ENCODE measurements around the gene PCNX1.
A peak's percentile ranks its signal among the peaks of the same experiment; 100 is the strongest.

PCNX1 gene

DNA sequence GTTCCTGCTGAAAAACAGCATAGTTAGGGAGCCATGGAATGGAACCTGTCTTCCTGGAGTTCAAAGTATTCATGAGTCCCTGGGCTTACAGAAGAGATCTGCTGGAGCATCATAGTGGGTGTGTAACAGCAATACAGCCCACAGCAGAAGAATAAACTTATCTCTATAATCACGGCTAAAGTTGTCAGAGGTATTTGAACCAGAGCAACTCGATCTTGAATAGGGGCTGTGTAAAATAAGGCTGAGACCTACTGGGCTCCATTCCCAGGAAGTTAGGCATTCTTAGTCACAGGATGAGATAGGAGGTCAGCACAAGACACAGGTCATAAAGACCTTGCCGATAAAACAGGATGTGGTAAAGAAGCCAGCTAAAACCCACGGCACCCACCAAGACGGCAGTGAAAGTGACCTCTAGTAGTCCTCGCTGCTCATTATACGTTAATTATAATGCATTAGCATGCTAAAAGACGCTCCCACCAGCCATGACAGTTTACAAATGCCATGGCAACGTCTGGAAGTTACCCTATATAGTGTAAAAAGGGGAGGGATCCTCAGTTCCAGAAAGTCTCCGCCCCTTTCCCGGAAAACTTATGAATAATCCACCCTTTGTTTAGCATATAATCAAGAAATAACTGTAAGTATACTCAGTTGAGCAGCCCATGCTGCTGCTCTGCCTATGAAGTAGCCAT lies 223.4 kb downstream of the PCNX1 start:
- no peak for TF ChIP-seq POLR2A (IDR thresholded peaks at IDR 0.05; ENCODE audit: low read depth, low read length)
- FAIRE-seq: peak; percentile 78
- DNase-seq (ENCODE audit: insufficient read length, low spot score): no peak

DNA sequence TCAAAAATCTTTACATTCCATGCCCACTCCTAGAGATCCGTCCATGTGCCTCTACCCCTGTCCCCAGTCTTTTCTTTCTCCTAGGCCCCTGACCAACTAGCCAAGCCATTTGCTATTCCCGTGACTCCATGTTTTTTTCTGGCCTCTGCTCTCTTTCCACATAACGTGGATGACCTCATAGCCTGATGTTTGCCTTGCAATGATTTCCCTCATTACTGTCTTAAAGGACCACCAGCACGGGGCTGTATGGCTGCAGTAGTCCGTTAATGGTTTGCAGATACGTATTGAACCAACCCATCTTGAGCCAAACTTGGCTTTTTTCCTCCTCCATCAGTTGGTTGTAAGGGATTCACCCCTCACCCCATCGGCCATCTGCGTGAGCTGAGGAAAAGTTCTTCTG lies 226.0 kb downstream of the PCNX1 start:
- TF ChIP-seq POLR2A (IDR thresholded peaks at IDR 0.05; ENCODE audit: low read depth, low read length): no peak
- DNase-seq (ENCODE audit: insufficient read length, low spot score): no peak
- no peak for FAIRE-seq

DNA sequence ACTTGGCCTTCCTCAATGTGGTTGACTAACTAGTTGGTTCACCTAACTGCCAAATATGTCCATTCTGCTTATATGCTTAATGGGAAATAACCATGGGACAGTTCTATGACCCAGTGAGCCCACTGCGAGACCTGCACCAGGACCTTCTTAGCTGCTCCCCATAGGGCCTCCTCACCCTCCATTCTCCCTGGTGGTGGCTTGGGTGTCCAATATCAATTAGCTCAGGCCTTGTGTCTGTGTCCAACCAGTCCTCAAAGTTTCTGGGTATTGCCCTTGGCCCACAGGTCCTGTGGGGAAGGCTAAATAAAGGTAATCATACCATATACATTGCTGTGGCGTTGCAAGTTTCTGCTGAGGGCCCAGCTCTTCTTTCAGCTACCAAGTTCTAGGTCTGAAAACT lies 228.2 kb downstream of the PCNX1 start:
- no peak for TF ChIP-seq POLR2A (IDR thresholded peaks at IDR 0.05; ENCODE audit: low read depth, low read length)
- FAIRE-seq (no peak), DNase-seq (ENCODE audit: insufficient read length, low spot score) (no peak)

DNA sequence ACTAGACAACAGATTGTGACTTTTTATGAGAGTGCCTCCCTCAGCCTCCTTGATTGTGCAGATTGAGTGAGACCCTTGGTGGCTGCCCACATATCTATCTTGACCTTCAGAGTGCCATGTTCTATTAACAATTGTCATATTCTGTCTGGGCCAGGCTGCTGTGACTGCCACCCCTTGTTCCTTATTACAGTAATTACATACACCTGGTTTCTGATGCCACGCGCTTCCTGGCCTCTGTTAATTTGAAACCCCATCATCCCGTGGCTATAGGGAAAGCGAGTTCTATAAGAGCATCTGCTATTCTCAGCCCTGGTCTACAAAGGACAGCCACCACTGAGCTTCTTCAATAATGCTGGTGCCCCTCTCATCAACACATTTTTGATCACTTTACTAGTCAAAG lies 228.7 kb downstream of the PCNX1 start:
- DNase-seq (ENCODE audit: insufficient read length, low spot score): no peak
- TF ChIP-seq POLR2A (IDR thresholded peaks at IDR 0.05; ENCODE audit: low read depth, low read length): no peak
- no peak for FAIRE-seq

DNA sequence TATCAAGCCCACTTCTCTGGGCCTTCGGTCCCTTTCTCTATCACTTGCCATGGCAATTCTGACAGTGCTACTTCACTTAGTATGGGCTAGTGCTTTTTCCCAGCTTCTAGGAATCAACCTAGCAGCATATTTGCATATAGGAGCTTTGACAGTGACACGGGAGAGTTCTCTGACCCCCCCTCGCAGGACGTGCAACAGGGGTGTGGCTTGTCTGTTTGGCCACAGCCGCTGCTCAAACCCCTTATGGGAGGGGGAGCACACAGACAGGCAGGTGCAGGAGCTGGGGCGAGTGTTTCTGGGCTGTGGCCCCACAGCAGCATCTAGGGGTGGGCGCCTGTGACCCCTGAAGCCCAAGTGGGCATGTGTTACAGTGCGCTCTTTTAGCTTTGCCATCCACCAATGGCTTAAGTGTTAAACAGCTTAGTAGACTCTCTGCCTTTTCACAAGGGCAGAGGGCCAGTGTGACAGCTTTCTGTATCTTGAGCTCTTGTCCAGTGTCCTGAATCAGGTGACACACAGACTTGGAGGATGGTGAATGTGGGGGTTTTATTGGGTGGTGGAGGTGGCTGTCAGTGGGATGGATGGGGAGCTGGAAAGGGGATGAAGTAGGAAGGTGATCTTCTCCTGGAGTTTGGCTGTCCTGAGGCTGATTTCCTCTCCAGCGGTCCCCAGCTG lies 229.3 kb downstream of the PCNX1 start:
- no peak for TF ChIP-seq POLR2A (IDR thresholded peaks at IDR 0.05; ENCODE audit: low read depth, low read length)
- FAIRE-seq: no peak
- DNase-seq (ENCODE audit: insufficient read length, low spot score): no peak

DNA sequence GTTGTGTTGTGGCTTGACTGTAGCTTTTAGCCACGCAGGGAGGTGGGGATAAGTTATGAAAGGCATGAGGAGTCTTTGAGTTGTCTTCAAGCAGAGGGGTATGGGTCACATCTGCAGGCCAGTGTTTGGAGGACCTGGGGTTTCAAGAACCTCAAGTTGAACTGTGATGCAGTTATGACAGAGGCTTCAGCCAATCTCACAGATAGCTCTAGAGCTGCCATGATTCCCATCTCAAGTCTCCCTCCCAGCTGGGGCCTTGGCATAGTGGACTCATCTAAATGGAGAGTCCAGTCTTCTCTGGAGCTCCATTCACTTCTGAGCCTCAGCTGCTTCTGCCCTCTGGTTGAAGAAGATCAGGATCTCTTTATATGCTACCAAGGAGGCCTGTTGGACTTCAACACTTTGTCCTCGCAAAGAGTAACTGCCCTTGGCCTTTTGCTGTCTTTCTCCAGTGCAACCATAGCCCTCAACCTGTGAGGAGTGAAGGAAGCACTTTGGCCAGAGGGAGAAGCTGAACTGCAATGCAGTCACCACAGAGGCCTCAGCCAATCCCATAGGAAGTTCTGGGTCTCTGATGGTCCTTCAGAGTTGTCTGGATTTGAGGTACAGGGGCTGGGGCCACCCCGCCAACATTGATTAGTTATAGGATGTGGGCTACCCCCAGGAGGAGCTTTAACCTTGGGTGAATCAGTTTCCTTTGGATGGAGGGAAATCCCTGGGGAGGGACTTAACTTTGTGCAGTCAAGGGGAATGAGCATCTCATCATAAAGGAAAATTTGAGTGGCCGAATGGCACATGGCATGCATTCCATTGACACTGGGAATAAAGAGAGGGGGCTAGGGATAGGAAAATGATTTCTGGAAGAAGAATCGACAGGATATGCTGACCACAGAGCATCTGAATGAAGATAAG lies 230.5 kb downstream of the PCNX1 start:
- DNase-seq (ENCODE audit: insufficient read length, low spot score) (no peak), FAIRE-seq (no peak)
- no peak for TF ChIP-seq POLR2A (IDR thresholded peaks at IDR 0.05; ENCODE audit: low read depth, low read length)

DNA sequence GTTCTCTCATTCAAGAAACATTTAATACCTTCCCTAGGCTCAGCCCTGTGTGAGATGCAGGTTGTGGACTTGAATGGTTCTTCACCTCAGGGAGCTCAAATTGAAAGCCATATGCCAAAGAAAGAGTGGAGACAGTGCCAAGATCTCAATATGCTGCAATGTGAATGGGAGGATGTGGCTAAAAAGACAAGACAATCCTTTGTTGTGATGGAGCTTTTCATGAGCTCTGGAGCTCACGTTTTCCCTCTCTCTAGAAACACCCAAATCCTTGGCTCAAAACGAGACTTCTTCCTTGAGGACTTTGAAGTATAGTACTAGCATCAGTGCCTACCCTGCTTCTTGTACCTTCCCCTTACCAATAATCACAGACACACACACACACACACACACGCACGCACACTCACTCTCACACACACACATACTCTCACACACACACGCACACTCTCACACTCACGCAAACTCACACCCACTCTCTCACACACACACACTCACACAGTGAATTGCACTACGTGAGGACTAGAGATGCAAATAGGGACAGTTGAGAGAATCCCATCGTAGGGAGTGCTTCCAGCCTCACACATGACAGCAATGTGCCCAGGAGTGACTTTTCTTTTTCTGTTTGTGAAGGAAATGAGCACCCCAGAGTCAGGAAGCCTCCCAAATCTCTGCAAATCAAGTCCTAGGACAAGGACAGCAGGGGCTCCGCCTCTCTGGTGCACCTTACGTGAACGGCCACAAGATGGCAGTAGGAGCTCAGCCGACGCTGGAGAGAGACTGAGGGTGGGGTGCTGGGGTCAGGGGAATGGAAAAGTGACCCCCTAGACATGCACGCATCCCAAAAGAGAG lies 231.4 kb downstream of the PCNX1 start:
- peak; percentile 49 for DNase-seq (ENCODE audit: insufficient read length, low spot score)
- FAIRE-seq: no peak
- TF ChIP-seq POLR2A (IDR thresholded peaks at IDR 0.05; ENCODE audit: low read depth, low read length): no peak

DNA sequence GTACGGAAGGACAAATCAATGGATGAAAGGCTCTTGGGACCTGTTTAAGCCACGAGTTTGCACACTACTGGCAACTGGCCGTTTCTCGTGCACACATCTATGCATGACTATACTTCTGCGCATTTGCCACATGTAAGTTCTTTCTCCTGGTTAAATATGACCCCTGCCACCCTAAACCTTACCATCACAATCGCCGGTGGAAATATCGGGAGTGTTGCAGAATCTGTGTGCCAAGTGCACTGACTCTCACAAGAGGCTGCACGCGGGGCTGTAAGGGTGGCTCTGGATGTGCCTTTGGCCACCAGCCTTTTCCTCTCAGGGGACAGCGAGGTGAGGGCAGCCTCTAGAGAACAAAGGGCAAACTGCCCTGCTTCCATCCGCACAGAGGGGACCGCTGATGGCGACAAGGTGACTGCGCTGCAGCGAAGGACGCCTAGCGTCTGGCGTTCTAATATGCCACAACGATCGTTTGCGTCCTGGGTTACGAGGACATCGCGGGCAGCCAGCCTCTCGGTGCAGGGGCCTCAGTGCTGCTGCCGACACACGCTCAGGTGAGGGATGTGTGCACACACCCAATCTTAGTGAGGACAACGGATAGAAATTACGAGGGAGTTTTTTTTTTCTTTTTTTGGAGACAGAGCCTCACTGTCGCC lies 232.2 kb downstream of the PCNX1 start:
- no peak for TF ChIP-seq POLR2A (IDR thresholded peaks at IDR 0.05; ENCODE audit: low read depth, low read length)
- DNase-seq (ENCODE audit: insufficient read length, low spot score): no peak
- FAIRE-seq: no peak

DNA sequence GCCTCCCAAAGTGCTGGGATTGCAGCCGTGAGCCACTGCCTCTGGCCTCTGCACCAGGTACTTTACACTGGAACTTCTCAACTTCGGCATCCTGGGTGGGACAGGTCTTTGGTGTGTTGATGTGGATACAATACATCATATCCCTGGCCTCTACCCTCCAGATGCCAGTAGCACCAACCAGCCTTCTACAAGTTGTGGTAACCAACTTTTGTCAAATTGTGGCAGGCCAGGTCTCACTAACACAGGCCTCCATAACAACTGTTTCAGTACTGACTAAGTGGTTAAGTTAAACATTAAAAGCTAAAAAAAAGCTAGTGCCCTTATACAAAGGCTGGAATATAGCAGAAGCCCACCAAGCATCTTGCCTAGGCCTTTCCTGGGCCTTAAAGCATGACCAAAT lies 232.9 kb downstream of the PCNX1 start:
- DNase-seq (ENCODE audit: insufficient read length, low spot score) (no peak), FAIRE-seq (no peak)
- TF ChIP-seq POLR2A (IDR thresholded peaks at IDR 0.05; ENCODE audit: low read depth, low read length): no peak

DNA sequence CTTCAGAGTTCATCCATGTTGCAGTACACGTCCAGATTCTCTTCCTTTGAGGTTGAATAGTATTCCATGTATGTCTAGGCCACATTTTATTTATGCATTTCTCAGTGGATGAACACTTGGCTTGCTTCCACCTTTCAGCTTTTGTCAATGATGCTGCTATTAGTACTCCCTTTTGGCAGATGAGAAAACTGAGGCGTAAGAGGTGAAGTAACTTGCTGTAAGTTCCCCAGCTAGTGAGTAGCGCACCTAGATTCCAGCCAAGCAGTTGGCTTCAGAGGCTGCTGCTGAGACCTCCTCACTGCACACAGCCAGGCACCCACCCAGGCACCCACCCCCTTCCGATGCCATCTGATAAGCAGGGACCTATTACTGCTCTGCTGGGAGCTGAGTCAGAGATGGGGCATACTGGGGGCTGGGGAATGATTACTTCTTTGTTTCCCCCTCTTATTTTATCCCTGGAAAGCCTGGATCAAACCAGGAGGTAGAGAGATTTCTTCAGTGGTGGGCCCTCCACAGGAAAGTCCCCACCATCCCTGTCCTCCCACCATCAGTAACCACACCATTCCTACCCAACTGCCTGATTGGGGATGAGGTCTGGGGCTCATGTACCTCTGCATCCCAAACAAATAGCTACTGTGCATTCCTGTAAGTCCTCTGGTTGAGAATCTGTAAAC lies 234.6 kb downstream of the PCNX1 start:
- no peak for FAIRE-seq
- no peak for TF ChIP-seq POLR2A (IDR thresholded peaks at IDR 0.05; ENCODE audit: low read depth, low read length)
- DNase-seq (ENCODE audit: insufficient read length, low spot score): no peak

DNA sequence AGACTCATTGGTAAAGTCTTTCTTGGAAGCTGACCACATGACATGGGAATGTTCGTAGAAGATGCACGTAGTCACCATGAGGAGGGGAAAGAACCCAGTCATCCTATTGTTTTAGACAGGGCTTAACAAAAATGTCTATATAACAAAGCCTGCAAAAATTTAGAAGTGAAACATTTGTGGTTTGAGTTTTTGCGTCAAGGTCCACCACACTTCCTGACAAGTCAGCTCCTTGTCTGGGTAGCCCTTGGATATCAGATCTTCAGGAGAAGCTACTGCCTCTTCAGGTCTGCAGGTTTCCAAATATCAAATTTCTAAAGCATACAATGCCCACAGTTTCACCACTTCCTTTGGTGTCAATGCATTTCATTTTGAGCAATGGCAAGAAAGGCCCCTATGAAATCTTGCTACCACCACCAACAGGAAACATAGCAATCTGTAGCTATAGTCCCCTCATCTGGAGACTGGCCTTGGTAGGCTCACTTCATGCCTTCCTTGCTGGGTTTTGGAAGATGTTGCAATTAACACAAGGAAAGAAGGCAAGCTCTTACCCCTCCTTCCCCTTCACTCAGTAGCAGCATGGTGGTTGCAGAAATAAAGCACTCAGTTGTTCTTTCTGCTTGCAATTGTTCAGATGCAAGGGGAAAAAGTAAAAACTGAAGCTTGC lies 235.2 kb downstream of the PCNX1 start:
- TF ChIP-seq POLR2A (IDR thresholded peaks at IDR 0.05; ENCODE audit: low read depth, low read length): no peak
- DNase-seq (ENCODE audit: insufficient read length, low spot score) (peak; percentile 25), FAIRE-seq (no peak)
